ENCODE data around the gene FES.
"Not testable (repeated sequence)": the region's sequence is repeated elsewhere in the genome, so short reads cannot be mapped to it uniquely, and the experiment has no call there.

Gene FES

DNA sequence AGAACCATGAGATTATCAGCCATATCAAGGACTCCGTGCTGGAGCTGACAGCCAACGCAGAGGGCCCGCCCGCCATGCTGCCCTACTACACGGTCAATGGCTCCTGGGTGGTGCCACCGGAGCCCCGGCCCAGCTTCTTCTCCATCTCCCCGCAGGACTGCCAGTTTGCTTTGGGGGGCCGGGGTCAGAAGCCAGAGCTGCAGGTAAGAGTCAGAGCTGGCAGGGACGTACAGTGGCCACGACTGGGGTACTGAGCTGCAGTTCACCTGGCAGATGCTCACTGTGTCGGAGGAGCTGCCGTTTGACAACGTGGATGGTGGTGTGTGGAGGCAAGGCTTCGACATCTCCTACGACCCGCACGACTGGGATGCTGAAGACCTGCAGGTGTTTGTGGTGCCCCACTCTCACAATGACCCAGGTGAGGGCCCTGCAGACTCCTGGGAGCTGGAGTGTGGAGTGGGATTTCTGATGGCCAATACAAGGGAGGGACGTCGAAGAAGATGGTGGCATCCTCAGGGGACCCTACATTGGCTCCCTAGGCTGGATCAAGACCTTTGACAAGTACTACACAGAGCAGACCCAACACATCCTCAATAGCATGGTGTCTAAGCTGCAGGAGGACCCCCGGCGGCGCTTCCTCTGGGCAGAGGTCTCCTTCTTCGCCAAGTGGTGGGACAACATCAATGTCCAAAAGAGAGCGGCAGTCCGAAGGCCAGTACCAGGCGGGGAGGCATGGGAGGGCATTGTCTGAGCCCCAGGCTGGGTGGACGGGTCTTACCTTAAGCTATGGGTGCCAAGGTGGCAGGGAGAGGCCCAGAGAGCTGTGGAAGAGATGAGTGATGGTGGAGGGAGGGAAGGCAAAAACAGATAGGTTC is 21.2 kb downstream of the FES start:
- DNase-seq (ENCODE audit: low read depth): no peak
- H3K4me3 ChIP-seq (ENCODE audit: low read length): no peak overlapping the region
- TF ChIP-seq, protein P1, sequence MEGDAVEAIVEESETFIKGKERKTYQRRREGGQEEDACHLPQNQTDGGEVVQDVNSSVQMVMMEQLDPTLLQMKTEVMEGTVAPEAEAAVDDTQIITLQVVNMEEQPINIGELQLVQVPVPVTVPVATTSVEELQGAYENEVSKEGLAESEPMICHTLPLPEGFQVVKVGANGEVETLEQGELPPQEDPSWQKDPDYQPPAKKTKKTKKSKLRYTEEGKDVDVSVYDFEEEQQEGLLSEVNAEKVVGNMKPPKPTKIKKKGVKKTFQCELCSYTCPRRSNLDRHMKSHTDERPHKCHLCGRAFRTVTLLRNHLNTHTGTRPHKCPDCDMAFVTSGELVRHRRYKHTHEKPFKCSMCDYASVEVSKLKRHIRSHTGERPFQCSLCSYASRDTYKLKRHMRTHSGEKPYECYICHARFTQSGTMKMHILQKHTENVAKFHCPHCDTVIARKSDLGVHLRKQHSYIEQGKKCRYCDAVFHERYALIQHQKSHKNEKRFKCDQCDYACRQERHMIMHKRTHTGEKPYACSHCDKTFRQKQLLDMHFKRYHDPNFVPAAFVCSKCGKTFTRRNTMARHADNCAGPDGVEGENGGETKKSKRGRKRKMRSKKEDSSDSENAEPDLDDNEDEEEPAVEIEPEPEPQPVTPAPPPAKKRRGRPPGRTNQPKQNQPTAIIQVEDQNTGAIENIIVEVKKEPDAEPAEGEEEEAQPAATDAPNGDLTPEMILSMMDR (conservative IDR thresholded peaks at IDR 0.05; ENCODE audit: low read length): no peak

DNA sequence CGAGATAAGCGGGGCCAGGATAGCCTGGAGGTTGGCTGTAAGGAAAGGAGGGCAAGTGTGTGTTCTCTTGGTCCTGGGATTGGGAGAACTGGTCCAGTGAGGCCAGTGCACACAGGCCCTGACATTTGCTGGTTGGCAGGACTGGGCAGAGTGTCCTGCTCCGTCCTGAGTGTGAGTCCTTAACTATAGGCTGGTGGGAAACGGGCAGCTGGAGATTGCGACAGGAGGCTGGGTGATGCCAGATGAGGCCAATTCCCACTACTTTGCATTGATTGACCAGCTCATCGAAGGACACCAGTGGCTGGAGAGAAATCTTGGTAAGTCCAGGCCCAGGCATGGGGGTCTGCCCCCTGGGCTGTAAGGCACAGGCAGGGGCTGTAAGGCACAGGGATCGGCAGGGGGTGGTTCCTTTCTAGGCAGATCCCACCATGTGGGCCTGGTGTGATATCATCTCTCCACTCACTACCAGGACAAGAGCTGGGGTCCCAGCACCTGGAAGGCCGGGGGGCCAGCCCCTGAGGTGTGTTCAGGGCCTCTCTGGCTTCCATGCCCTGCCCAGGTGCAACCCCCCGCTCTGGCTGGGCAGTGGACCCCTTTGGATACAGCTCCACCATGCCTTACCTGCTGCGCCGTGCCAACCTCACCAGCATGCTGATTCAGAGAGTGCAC is 22.0 kb downstream of the FES start:
- H3K4me3 ChIP-seq (ENCODE audit: low read length): no peak overlapping the region
- TF ChIP-seq, protein P1 (conservative IDR thresholded peaks at IDR 0.05; ENCODE audit: low read length): no peak
- no peak for DNase-seq (ENCODE audit: low read depth)

DNA sequence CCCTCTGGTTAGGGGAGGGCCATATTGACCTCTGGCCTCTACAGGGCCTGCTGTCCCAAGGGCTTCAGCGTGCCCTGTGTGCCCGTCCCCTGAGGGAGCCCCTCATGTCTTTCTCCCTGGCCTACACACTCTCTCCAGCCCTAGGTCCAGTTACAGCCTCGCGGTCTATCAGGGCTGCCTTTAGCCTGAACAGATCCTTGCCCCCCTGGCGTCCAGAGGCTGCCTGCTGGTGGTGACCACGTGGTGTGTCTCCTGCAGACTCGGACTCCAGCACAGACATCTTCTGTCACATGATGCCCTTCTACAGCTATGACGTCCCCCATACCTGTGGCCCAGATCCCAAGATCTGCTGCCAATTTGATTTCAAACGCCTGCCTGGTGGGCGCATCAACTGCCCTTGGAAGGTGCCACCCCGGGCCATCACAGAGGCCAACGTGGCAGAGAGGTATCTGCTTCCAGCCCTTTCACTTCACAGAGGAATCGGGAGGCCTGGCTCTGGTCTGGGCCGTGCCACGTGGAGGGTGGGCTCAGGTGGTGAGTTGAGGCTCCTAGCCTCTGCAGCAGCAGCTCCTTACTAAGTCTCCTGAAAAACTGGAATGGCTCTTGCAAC is 22.9 kb downstream of the FES start:
- no peak for DNase-seq (ENCODE audit: low read depth)
- TF ChIP-seq, protein P1 (conservative IDR thresholded peaks at IDR 0.05; ENCODE audit: low read length): no peak
- H3K4me3 ChIP-seq (ENCODE audit: low read length): no peak overlapping the region

DNA sequence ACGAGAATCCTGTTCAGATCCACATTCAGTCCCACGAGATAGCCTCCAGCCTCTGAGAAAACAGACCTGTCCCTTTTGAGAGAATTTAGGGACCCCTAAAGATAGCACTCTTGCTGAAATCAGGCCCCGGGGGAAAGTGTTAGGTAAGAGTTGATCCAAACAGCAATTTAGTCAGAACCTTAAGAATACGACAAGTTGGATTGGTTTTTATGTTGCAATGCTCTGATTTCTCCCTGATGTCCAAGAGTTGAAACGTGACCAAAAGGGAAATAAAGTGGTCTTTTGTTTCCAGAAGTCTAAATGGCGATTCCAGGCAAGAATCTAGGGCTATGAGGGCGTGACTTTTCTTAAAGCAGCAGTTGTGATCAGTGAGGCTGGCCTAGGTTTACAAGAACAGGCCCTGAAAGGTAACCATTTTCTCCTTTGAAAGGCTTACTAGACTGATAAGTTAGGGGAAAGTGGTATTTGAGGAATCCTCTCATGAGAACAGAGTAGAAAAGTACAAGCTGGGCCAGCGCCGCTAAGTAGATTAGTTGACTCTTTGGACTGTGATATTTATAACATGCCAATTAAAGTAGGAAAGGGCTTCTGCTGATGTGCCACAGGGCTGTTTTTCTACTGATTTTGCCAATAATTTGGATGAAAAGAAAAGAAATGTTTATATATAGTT is 23.7 kb downstream of the FES start:
- TF ChIP-seq, protein P1 (conservative IDR thresholded peaks at IDR 0.05; ENCODE audit: low read length): no peak
- H3K4me3 ChIP-seq (ENCODE audit: low read length): no peak overlapping the region
- no peak for DNase-seq (ENCODE audit: low read depth)

DNA sequence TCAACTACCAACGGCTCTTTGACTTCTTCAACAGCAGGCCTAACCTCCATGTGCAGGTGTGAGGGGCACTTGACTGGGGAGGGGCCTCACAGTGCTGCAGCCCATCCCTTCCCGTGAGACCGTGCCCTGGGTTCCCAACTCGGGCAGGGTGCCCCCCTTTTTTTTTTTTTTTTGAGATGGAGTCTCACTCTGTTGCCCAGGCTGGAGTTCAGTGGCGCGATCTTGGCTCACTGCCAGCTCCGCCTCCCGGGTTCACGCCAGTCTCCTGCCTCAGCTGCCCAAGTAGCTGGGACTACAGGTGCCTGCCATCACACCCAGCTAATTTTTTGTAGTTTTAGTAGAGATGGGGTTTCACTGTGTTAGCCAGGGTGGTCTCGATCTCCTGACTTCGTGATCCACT is 25.1 kb downstream of the FES start:
- not testable (repeated sequence) for H3K4me3 ChIP-seq (ENCODE audit: low read length); DNase-seq (ENCODE audit: low read depth)

DNA sequence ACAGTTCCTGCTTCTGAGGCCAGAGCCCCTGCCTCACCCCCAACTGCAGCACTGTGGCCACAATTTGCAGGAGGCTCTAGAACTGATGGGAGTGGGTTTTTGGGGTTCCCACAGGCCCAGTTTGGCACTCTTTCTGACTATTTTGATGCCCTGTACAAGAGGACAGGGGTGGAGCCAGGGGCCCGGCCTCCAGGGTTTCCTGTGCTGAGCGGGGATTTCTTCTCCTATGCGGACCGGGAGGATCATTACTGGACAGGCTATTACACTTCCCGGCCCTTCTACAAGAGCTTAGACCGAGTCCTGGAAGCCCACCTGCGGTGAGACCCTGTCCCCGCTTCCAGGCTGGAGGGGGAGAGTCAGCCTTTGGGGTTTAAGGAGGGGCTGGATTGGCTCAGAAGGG is 25.7 kb downstream of the FES start:
- TF ChIP-seq, protein P1 (conservative IDR thresholded peaks at IDR 0.05; ENCODE audit: low read length): no peak
- DNase-seq (ENCODE audit: low read depth): no peak
- H3K4me3 ChIP-seq (ENCODE audit: low read length): no peak overlapping the region
